Upper lobe of left lung (tissue), 4 donors: ENCODE data around the gene SPESP1.

Experiments used
- CTCF ChIP-seq, 6 experiments: fragments of 450-650 bp in 4 of 6; fragments of 200-600 bp in 2 of 6; sonication (generic) in 2 of 6; IDR thresholded peaks; one replicate each; pipeline ENCODE4 v1.5.1; 2016 to 2019; ENCODE audit warnings: antibody characterized with exemption in 6 of 6
- EP300 ChIP-seq, 4 donors: sonication (generic); formaldehyde crosslinking; IDR thresholded peaks; one replicate each; pipeline ENCODE4 v1.5.1; 2017; ENCODE audit warnings: antibody characterized with exemption in 4 of 4, control low read depth in 2 of 4
- POLR2A ChIP-seq, 4 donors: fragments of 450-650 bp; IDR thresholded peaks; one replicate each; pipeline ENCODE4 v1.5.1; 2016 to 2017; ENCODE audit warnings: antibody characterized with exemption in 4 of 4, mild to moderate bottlenecking in 2 of 4
- POLR2AphosphoS5 ChIP-seq, 2 donors: sonication (generic); formaldehyde crosslinking; IDR thresholded peaks; one replicate each; pipeline ENCODE4 v1.5.1; 2017; ENCODE audit warnings: antibody characterized with exemption in 2 of 2

- no peak for TF ChIP-seq POLR2A (IDR thresholded peaks at IDR 0.05)
- no peak for TF ChIP-seq CTCF (IDR thresholded peaks at IDR 0.05)
- no peak for TF ChIP-seq POLR2AphosphoS5 (IDR thresholded peaks at IDR 0.05)
- TF ChIP-seq EP300 (IDR thresholded peaks at IDR 0.05), result no peak
These were observed 36.1 kb upstream of the SPESP1 start for GRCh38 chr15:68894208-68894607.
